Left ventricle myocardium inferior (tissue), 1 donor: ENCODE data around the gene PET100. TPM values are rescaled to one million over a fixed set of nuclear protein-coding genes. Genes with fewer than 3 reads are reported as not detected.

Experiments
- DNase-seq: peaks from one replicate; pipeline ENCODE4 v3.0.0-alpha.2; 2020
- H3K27ac ChIP-seq: fragments of 200-600 bp; replicated peaks from 2 replicates; pipeline ENCODE4 v1.8.0; 2021
- H3K27me3 ChIP-seq: fragments of 200-600 bp; 2 replicates; pipeline ENCODE4 v1.8.0; 2021; ENCODE audit warnings: low read depth
- H3K36me3 ChIP-seq: fragments of 200-600 bp; 2 replicates; pipeline ENCODE4 v1.8.0; 2021
- H3K4me1 ChIP-seq: fragments of 200-600 bp; 2 replicates; pipeline ENCODE4 v1.8.0; 2021
- H3K4me3 ChIP-seq: fragments of 200-600 bp; 2 replicates; pipeline ENCODE4 v1.8.0; 2021; ENCODE audit warnings: mild to moderate bottlenecking, moderate library complexity
- H3K9me3 ChIP-seq: fragments of 200-600 bp; replicated peaks from 2 replicates; pipeline ENCODE4 v1.8.0; 2021
- CTCF ChIP-seq: fragments of 200-600 bp; IDR thresholded peaks from 2 replicates; pipeline ENCODE4 v1.8.0; 2021; ENCODE audit warnings: antibody characterized with exemption, mild to moderate bottlenecking, borderline replicate concordance
- intact Hi-C: fragments of 100-400 bp; cut with micrococcal nuclease; formaldehyde crosslinking; loops from one replicate; pipeline ENCODE4 v1.11.0; 2022
- long read RNA-seq: library from polyadenylated mRNA; unstranded; transcript quantifications from one replicate; pipeline ENCODE4 v2.0.0, GENCODE V29; 2021
- total RNA-seq: library from RNA; stranded (reverse); fragmentation: NEBNext Ultra II Directional; extraction: Animal tissue kit (Norgen Biotek cat#: 25700); gene quantifications from one replicate; pipeline ENCODE4 v1.2.1, GENCODE V29; 2021
- donor health status: DM: no; HTN: yes; CAD: no; lungs with severe emphysema.

The PET100 gene
- total RNA-seq = 197 TPM
- long read RNA-seq, transcript PET100-202 (4 exons, 719 nt) = major isoform, 79 of 89 reads
- long read RNA-seq, partial matches to known transcripts = 2 of 89 reads
- long read RNA-seq, other reads (novel, unspliced or antisense) = 5 of 89 reads

- TF ChIP-seq CTCF = no peak
- H3K27ac ChIP-seq = peak within 1 kb of the TSS; percentile 84
- peak within 1 kb of the TSS; percentile 96 for H3K4me3 ChIP-seq
- H3K4me1 ChIP-seq = peaks cover 39% of the 10 kb centered on the region
- no peaks in the 10 kb centered on the region for H3K27me3 ChIP-seq
- H3K36me3 ChIP-seq = peaks cover 40% of the 10 kb centered on the region
- peak; percentile 95 for DNase-seq
- no peaks in the 10 kb centered on the region for H3K9me3 ChIP-seq
- intact Hi-C loops = no loop called here
Measured at GRCh38 chr19:7629347-7630054, at the start of gene PET100, which contains the start of gene XAB2. Gene PET100 (plus strand): TSS chr19:7629793. CDS start chr19:7629834, 41 bp downstream. Gene XAB2 (minus strand): TSS chr19:7629545. CDS start chr19:7629527, 18 bp downstream.

- peaks cover 6% of the 10 kb centered on the region for H3K27me3 ChIP-seq
- DNase-seq = no peak
- no peak overlapping the region for H3K4me3 ChIP-seq
- intact Hi-C loops = no loop called here
- H3K9me3 ChIP-seq = no peaks in the 10 kb centered on the region
- no peak overlapping the region for H3K27ac ChIP-seq
- TF ChIP-seq CTCF = no peak
- H3K4me1 ChIP-seq = no peaks in the 10 kb centered on the region
- H3K36me3 ChIP-seq = no peaks in the 10 kb centered on the region
Measured at GRCh38 chr19:7582446-7582845, 47.1 kb upstream of the PET100 start.

- H3K9me3 ChIP-seq = no peaks in the 10 kb centered on the region
- H3K36me3 ChIP-seq = no peaks in the 10 kb centered on the region
- H3K27me3 ChIP-seq = peaks cover 72% of the 10 kb centered on the region
- no peak for DNase-seq
- H3K27ac ChIP-seq = no peak overlapping the region
- no peaks in the 10 kb centered on the region for H3K4me1 ChIP-seq
- intact Hi-C loops = no loop called here
- TF ChIP-seq CTCF = no peak
- no peak overlapping the region for H3K4me3 ChIP-seq
Measured at GRCh38 chr19:7589822-7590221, 39.8 kb upstream of the PET100 start.

GRCh38 chr19:7590256-7590655, 39.3 kb upstream of the PET100 start:
- Histone ChIP-seq H3K9me3 (no peaks in the 10 kb centered on the region), H3K4me1 (no peaks in the 10 kb centered on the region), H3K27me3 (peaks cover 77% of the 10 kb centered on the region), H3K4me3 (no peak overlapping the region), H3K36me3 (no peaks in the 10 kb centered on the region), H3K27ac (no peak overlapping the region)
- intact Hi-C loops = no loop called here
- no peak for TF ChIP-seq CTCF
- no peak for DNase-seq

GRCh38 chr19:7595466-7596133, 34.0 kb upstream of the PET100 start, which contains the start of gene CAMSAP3:
Gene CAMSAP3 (plus strand): TSS chr19:7595863. CDS start chr19:7596003, 140 bp downstream.
- H3K4me1 ChIP-seq = peaks cover 6% of the 10 kb centered on the region
- no peak within 1 kb of the TSS for H3K27ac ChIP-seq
- H3K4me3 ChIP-seq = peak within 1 kb of the TSS; percentile 60
- intact Hi-C loops = no loop called here
- no peak for TF ChIP-seq CTCF
- H3K9me3 ChIP-seq = no peaks in the 10 kb centered on the region
- DNase-seq = no peak
- H3K27me3 ChIP-seq = peaks cover 82% of the 10 kb centered on the region
- H3K36me3 ChIP-seq = no peaks in the 10 kb centered on the region
